H1 (cell line): Measurements from ENCODE around the gene FGF18. TPM values are rescaled to one million over a fixed set of nuclear protein-coding genes. Genes with fewer than 3 reads are reported as not detected.

ENCODE experiments used
- CTCF ChIA-PET: fragments of 300-600 bp; sonication (Branson Sonifier 250); formaldehyde crosslinking; loops from one replicate; lab custom pipeline; 2021; ENCODE audit not compliant: partially characterized antibody; lab: Charles Lee
- POLR2A ChIA-PET: fragments of 300-600 bp; sonication (Branson Sonifier 250); formaldehyde crosslinking; loops from one replicate; lab custom pipeline; 2021; ENCODE audit warnings: inconsistent platforms; ENCODE audit not compliant: partially characterized antibody; lab: Charles Lee
- DNase-seq, 2 experiments: peaks; one replicate each; pipeline versions ENCODE4 v3.0.0 to v3.0.0-alpha.2; 2010 to 2022; ENCODE audit warnings: low spot score in 2 of 2, low read depth in 1 of 2, mixed read lengths in 1 of 2
- FAIRE-seq: peaks from 2 replicates; lab custom pipeline; 2011; peaks lifted over from hg19 to GRCh38; lab: Jason Lieb, UNC
- H2AFZ ChIP-seq: 2 replicates; pipeline ENCODE4 v1.8.1; 2012; ENCODE audit warnings: low read length, inconsistent platforms
- H2AK5ac ChIP-seq: 2 replicates; pipeline ENCODE4 v1.6.1; 2013; ENCODE audit warnings: low read depth, low read length
- H2BK120ac ChIP-seq: replicated peaks from 2 replicates; pipeline ENCODE3; 2013; ENCODE audit warnings: low read depth, low read length, inconsistent platforms
- H2BK12ac ChIP-seq: 2 replicates; pipeline ENCODE4 v1.6.1; 2013; ENCODE audit warnings: low read depth, low read length
- H2BK15ac ChIP-seq: 2 replicates; pipeline ENCODE4 v1.6.1; 2013; ENCODE audit warnings: low read length
- H2BK20ac ChIP-seq: 2 replicates; pipeline ENCODE4 v1.6.1; 2013; ENCODE audit warnings: low read length
- H2BK5ac ChIP-seq: 2 replicates; pipeline ENCODE4 v1.6.1; 2013; ENCODE audit warnings: low read depth, low read length
- H3K14ac ChIP-seq: 2 replicates; pipeline ENCODE4 v1.6.1; 2013; ENCODE audit warnings: inconsistent platforms; ENCODE audit not compliant: insufficient read length
- H3K18ac ChIP-seq: 2 replicates; pipeline ENCODE4 v1.6.1; 2013; ENCODE audit warnings: low read length; ENCODE audit errors: extremely low read depth
- H3K23ac ChIP-seq: 2 replicates; pipeline ENCODE4 v1.6.1; 2013; ENCODE audit warnings: inconsistent platforms; ENCODE audit not compliant: insufficient read length
- H3K23me2 ChIP-seq: 2 replicates; pipeline ENCODE4 v1.6.1; 2013; ENCODE audit warnings: low read depth, low read length
- H3K27ac ChIP-seq: 2 replicates; pipeline ENCODE4 v1.6.1; 2011; ENCODE audit warnings: low read depth, low read length, inconsistent platforms
- H3K27me3 ChIP-seq, 4 experiments: replicated peaks in 1 of 4; 1 replicate in 1 of 4; 2 replicates in 3 of 4; pipeline versions ENCODE4 v1.6.1 to v1.8.1; 2011 to 2013; ENCODE audit warnings: low read length in 3 of 4, mild to moderate bottlenecking in 3 of 4, inconsistent platforms in 2 of 4, mixed read lengths in 2 of 4, moderate library complexity in 1 of 4; ENCODE audit not compliant: control insufficient read depth in 3 of 4, insufficient read depth in 3 of 4; ENCODE audit errors: extremely low read depth in 1 of 4
- H3K36me3 ChIP-seq, 4 experiments: 2 replicates each; pipeline versions ENCODE4 v1.6.1 to v1.8.1; 2011 to 2013; ENCODE audit warnings: mild to moderate bottlenecking in 4 of 4, low read length in 3 of 4, moderate library complexity in 2 of 4, control low read depth in 1 of 4, inconsistent platforms in 1 of 4; ENCODE audit not compliant: insufficient read depth in 4 of 4, control insufficient read depth in 2 of 4
- H3K4ac ChIP-seq: replicated peaks from 2 replicates; pipeline ENCODE3; 2013; ENCODE audit warnings: low read length, low read depth, mixed read lengths, inconsistent platforms; ENCODE audit not compliant: insufficient read length
- H3K4me1 ChIP-seq, 4 experiments: replicated peaks in 1 of 4; 1 replicate in 1 of 4; 2 replicates in 3 of 4; pipeline versions ENCODE4 v1.6.1 to v1.8.1; 2011 to 2013; ENCODE audit warnings: low read length in 3 of 4, inconsistent platforms in 2 of 4, mixed read lengths in 1 of 4; ENCODE audit not compliant: insufficient read depth in 4 of 4, control insufficient read depth in 3 of 4
- H3K4me2 ChIP-seq, 2 experiments: 2 replicates each; pipeline versions ENCODE4 v1.6.1 to v1.8.1; 2011 to 2013; ENCODE audit warnings: low read depth in 2 of 2, low read length in 2 of 2, control low read depth in 1 of 2, inconsistent platforms in 1 of 2, mild to moderate bottlenecking in 1 of 2; ENCODE audit not compliant: insufficient read depth in 1 of 2
- H3K4me3 ChIP-seq, 4 experiments: fragments of 200-600, 300-600 bp in 1 of 4; sonication (generic), shearing (Covaris generic), sonication (Bioruptor Twin) in 1 of 4; 2 replicates each; pipeline versions ENCODE4 v1.5.1 to v1.8.1; 2011 to 2016; ENCODE audit warnings: low read length in 4 of 4, low read depth in 3 of 4, control low read depth in 2 of 4, inconsistent platforms in 2 of 4, mild to moderate bottlenecking in 2 of 4, mixed read lengths in 1 of 4, moderate library complexity in 1 of 4; ENCODE audit not compliant: insufficient read depth in 2 of 4; ENCODE audit errors: extremely low read depth in 1 of 4
- H3K56ac ChIP-seq: replicated peaks from 2 replicates; pipeline ENCODE3; 2013; ENCODE audit warnings: low read depth, mild to moderate bottlenecking, mixed read lengths, low read length, inconsistent platforms; ENCODE audit not compliant: insufficient read length
- H3K79me1 ChIP-seq: 2 replicates; pipeline ENCODE4 v1.6.1; 2013; ENCODE audit warnings: low read depth, low read length, control low read depth
- H3K79me2 ChIP-seq, 2 experiments: 2 replicates each; pipeline versions ENCODE4 v1.6.1 to v1.8.1; 2012 to 2013; ENCODE audit warnings: low read length in 2 of 2, mild to moderate bottlenecking in 2 of 2, inconsistent platforms in 1 of 2; ENCODE audit not compliant: insufficient read depth in 2 of 2, control insufficient read depth in 1 of 2
- H3K9ac ChIP-seq, 4 experiments: replicated peaks in 1 of 4; 1 replicate in 1 of 4; 2 replicates in 3 of 4; pipeline versions ENCODE4 v1.6.1 to v1.8.1; 2011 to 2013; ENCODE audit warnings: low read depth in 3 of 4, low read length in 3 of 4, control low read depth in 2 of 4, mild to moderate bottlenecking in 2 of 4, moderate library complexity in 2 of 4, inconsistent platforms in 1 of 4; ENCODE audit errors: extremely low read depth in 1 of 4
- H3K9me3 ChIP-seq, 2 experiments: 2 replicates each; pipeline versions ENCODE4 v1.6.1 to v1.8.1; 2012 to 2013; ENCODE audit warnings: mild to moderate bottlenecking in 2 of 2, moderate library complexity in 2 of 2, control low read depth in 1 of 2, inconsistent platforms in 1 of 2, low read depth in 1 of 2, low read length in 1 of 2, mixed read lengths in 1 of 2; ENCODE audit not compliant: insufficient read depth in 2 of 2
- H4K20me1 ChIP-seq, 2 experiments: replicated peaks in 1 of 2; 2 replicates each; pipeline versions ENCODE3 to v1.8.1; 2011 to 2013; ENCODE audit warnings: inconsistent platforms in 2 of 2, low read length in 2 of 2, mild to moderate bottlenecking in 1 of 2; ENCODE audit not compliant: insufficient read depth in 2 of 2, control insufficient read depth in 1 of 2
- H4K5ac ChIP-seq: 2 replicates; pipeline ENCODE4 v1.6.1; 2013; ENCODE audit warnings: low read length, low read depth, mixed read lengths, inconsistent platforms; ENCODE audit not compliant: insufficient read length
- H4K8ac ChIP-seq: 2 replicates; pipeline ENCODE4 v1.8.0; 2013; ENCODE audit warnings: mild to moderate bottlenecking, moderate library complexity, low read length, inconsistent platforms; ENCODE audit not compliant: insufficient read depth; ENCODE audit errors: extremely low read depth
- H4K91ac ChIP-seq: replicated peaks from 2 replicates; pipeline ENCODE3; 2013; ENCODE audit warnings: low read length, mixed read lengths, inconsistent platforms; ENCODE audit not compliant: insufficient read length
- BCL11A ChIP-seq, 2 experiments: IDR thresholded peaks; one replicate each; pipeline ENCODE4 v1.6.1; 2011; ENCODE audit warnings: low read depth in 2 of 2, low read length in 2 of 2, mild to moderate bottlenecking in 2 of 2
- HDAC6 ChIP-seq: IDR thresholded peaks from one replicate; pipeline ENCODE4 v1.7.1; 2012; ENCODE audit warnings: low read depth, mild to moderate bottlenecking, inconsistent platforms, low read length, moderate library complexity
- NRF1 ChIP-seq: IDR thresholded peaks from 2 replicates; pipeline ENCODE4 v1.6.1; 2011; ENCODE audit warnings: mild to moderate bottlenecking, low read depth, low read length, improper control_type of control experiment
- POLR2AphosphoS5 ChIP-seq: IDR thresholded peaks from 2 replicates; pipeline ENCODE4 v1.6.1; 2011; ENCODE audit warnings: low read depth, low read length
- SP4 ChIP-seq: IDR thresholded peaks from 2 replicates; pipeline ENCODE4 v1.6.1; 2012; ENCODE audit warnings: low read length, inconsistent platforms
- TAF1 ChIP-seq: IDR thresholded peaks from 2 replicates; pipeline ENCODE4 v1.6.1; 2011; ENCODE audit warnings: mild to moderate bottlenecking, low read depth, low read length
- YY1 ChIP-seq: IDR thresholded peaks from 2 replicates; pipeline ENCODE4 v1.6.1; 2011; ENCODE audit warnings: low read depth, mild to moderate bottlenecking, low read length
- WGBS, 2 experiments: shearing (Covaris generic) in 1 of 2; methylation state at CpG; one replicate each; pipeline versions ENCODE4 v1.1.6 to v1.1.7; 2013 to 2015; ENCODE audit warnings: low lambda C conversion rate in 2 of 2, mixed read lengths in 2 of 2, inconsistent platforms in 1 of 2, low coverage in 1 of 2, missing lambda C conversion rate in 1 of 2; ENCODE audit not compliant: insufficient replicate concordance in 2 of 2, insufficient coverage in 1 of 2, insufficient read length in 1 of 2; ENCODE audit errors: extremely low coverage in 1 of 2, missing lambda C conversion rate in 1 of 2; 5-methylcytosine and 5-hydroxymethylcytosine counted together
- polyA plus RNA-seq, 7 experiments: library from polyadenylated mRNA; depleted of rRNA in 3 of 7; stranded (reverse) in 5 of 7; unstranded in 2 of 7; fragments of >200 nt in 5 of 7; fragments of 200-250 nt in 2 of 7; gene quantifications; 1 replicate in 5 of 7; 2 replicates in 1 of 7; 4 replicates in 1 of 7; pipeline versions ENCODE4 v1.2.1 to v1.2.3, GENCODE V29; 2011 to 2013; ENCODE audit warnings: missing spikeins in 2 of 7, mixed read lengths in 2 of 7
- total RNA-seq: library from RNA; stranded (reverse); fragmentation: NEBNext Ultra II Directional; extraction: Animal tissue kit (Norgen Biotek cat#: 25700); gene quantifications from 2 replicates; pipeline ENCODE4 v1.2.1, GENCODE V29; 2021
- TF ChIP-seq, protein P1 (sequence below): IDR thresholded peaks from 2 replicates; pipeline ENCODE4 v1.6.1; 2011; ENCODE audit warnings: low read length, improper control_type of control experiment

Gene FGF18
- total and polyA plus RNA-seq, 2 of the 8 experiments (the other 6 are each of a cell fraction or from before 2014, with no cell fraction given) = 0.54 to 1.3 TPM

DNA sequence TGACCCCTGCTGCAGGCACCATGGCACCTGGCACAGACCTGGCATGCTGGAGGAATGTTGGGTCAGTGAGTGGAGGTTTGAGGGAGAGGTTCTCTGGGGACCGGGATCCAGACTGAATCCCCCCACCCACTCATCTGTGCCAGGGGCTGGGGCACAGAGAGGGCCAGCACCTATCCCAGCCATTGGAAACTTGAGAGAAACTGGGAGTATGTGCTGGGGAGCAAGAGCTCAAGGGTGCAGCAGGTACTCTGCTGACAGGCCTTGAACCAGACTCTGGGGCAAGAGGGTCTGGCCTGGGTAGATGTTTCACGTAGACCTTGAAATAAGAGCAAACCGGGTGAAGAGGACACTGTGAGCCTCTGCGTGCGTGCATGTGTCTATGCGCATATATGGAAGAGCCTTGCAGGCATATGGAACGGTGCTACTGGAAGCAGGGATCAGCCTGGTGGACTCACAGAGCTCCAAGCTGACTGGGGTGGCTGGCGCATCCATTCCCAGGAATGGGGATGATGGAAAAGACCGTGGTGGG is 8.8 kb downstream of the FGF18 start:
- Histone ChIP-seq H3K23me2 (no peaks in the 10 kb centered on the region), H3K79me1 (no peaks in the 10 kb centered on the region), H3K4me1 (peaks cover 0 to 6% (median 5%) of the 10 kb centered on the region in 4 experiments; a peak in 3 of 7 replicates), H2BK20ac (no peak overlapping the region), H3K18ac (no peak overlapping the region), H3K4me3 (no peak overlapping the region), H3K4ac (no peak overlapping the region), H3K36me3 (no peaks in the 10 kb centered on the region), H4K5ac (no peak overlapping the region), H3K56ac (no peak overlapping the region), H3K27me3 (no peaks in the 10 kb centered on the region), H4K20me1 (no peaks in the 10 kb centered on the region), H3K4me2 (no peak overlapping the region), H3K79me2 (no peaks in the 10 kb centered on the region), H4K8ac (no peak overlapping the region), H3K9me3 (no peaks in the 10 kb centered on the region), H2BK12ac (no peak overlapping the region), H2AK5ac (no peak overlapping the region), H3K14ac (no peak overlapping the region), H3K27ac (no peak overlapping the region), H2BK15ac (no peak overlapping the region), H2BK120ac (no peak overlapping the region), H4K91ac (no peak overlapping the region), H3K23ac (no peak overlapping the region), H2BK5ac (no peak overlapping the region), H3K9ac (no peak overlapping the region), H2AFZ (no peak overlapping the region)
- DNase-seq (no peak), FAIRE-seq (no peak)
- POLR2A ChIA-PET = interaction anchor here (0.9 to 3.3 kb wide), 2 partner anchors 14 to 40 kb away, joined by 3 to 19 read pairs; partner anchors contain the start of gene NPM1
- WGBS, 2 experiments = 87% methylated on average over 9 of the region's 9 CpGs; no CpG with 5 or more reads in 1 of the 2 experiments
- CTCF ChIA-PET = interaction anchor here (0.6 to 2.0 kb wide), 5 partner anchors 13 to 202 kb away, joined by 3 to 8 read pairs (median 4); no protein-coding TSS in a partner anchor
- TF ChIP-seq POLR2AphosphoS5 (no peak), NRF1 (no peak), HDAC6 (no peak), YY1 (no peak), BCL11A (IDR thresholded peaks at IDR 0.05; ENCODE audit: low read depth in 2 of 2, low read length in 2 of 2) (no peak), SP4 (no peak), TAF1 (no peak)
- TF ChIP-seq, protein P1, sequence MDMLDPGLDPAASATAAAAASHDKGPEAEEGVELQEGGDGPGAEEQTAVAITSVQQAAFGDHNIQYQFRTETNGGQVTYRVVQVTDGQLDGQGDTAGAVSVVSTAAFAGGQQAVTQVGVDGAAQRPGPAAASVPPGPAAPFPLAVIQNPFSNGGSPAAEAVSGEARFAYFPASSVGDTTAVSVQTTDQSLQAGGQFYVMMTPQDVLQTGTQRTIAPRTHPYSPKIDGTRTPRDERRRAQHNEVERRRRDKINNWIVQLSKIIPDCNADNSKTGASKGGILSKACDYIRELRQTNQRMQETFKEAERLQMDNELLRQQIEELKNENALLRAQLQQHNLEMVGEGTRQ = no peak
